ENCODE results near the gene ASIC5.

GRCh38 chr4:155899891-155900290, 33.8 kb upstream of the ASIC5 start:
- TF ChIP-seq CTCF (IDR thresholded peaks at IDR 0.05) = no peak
- no peak for TF ChIP-seq EZH2 (IDR thresholded peaks at IDR 0.05; ENCODE audit: borderline replicate concordance, insufficient read depth, low read depth, low read length, poor library complexity, severe bottlenecking)

Measured in B cell (primary cell).